ENCODE measurements around the gene NAPA. TPM values are rescaled to one million over a fixed set of nuclear protein-coding genes. Genes with fewer than 3 reads are reported as not detected.

NAPA gene
- total RNA-seq, 4 donors from 2014 or later: 73.5 to 179 (median 90.9) TPM

- TF ChIP-seq CTCF (IDR thresholded peaks at IDR 0.05; ENCODE audit: low read depth): no peak
These were observed 6.8 kb downstream of the NAPA start for GRCh38 chr19:47507924-47508553.

GRCh38 chr19:47507012-47507411, 7.9 kb downstream of the NAPA start:
- TF ChIP-seq CTCF (IDR thresholded peaks at IDR 0.05; ENCODE audit: low read depth): no peak

- TF ChIP-seq CTCF (IDR thresholded peaks at IDR 0.05; ENCODE audit: low read depth): no peak
These were observed 8.4 kb downstream of the NAPA start for GRCh38 chr19:47506459-47506858.

- no peak for TF ChIP-seq CTCF (IDR thresholded peaks at IDR 0.05; ENCODE audit: low read depth)
These were observed 9.4 kb downstream of the NAPA start for GRCh38 chr19:47505506-47505905.

GRCh38 chr19:47503826-47504150, 11.1 kb downstream of the NAPA start:
- TF ChIP-seq CTCF (IDR thresholded peaks at IDR 0.05; ENCODE audit: low read depth): no peak

GRCh38 chr19:47503130-47503825, 11.6 kb downstream of the NAPA start:
- no peak for TF ChIP-seq CTCF (IDR thresholded peaks at IDR 0.05; ENCODE audit: low read depth)

GRCh38 chr19:47499863-47500830, 14.7 kb downstream of the NAPA start:
- TF ChIP-seq CTCF (IDR thresholded peaks at IDR 0.05; ENCODE audit: low read depth): no peak

Measured in subcutaneous adipose tissue (tissue), 4 donors.